K562 (cell line): ENCODE measurements around the gene SERPIND1. TPM values are rescaled to one million over a fixed set of nuclear protein-coding genes. Genes with fewer than 3 reads are reported as not detected.

ENCODE experiments used
- ARID2 ChIP-seq: fragments of 450-650 bp; IDR thresholded peaks from 2 replicates; pipeline ENCODE4 v1.6.1; 2017; ENCODE audit warnings: antibody characterized with exemption, mild to moderate bottlenecking
- BRF1 ChIP-seq: IDR thresholded peaks from 3 replicates; pipeline ENCODE4 v1.6.1; 2011; ENCODE audit warnings: borderline replicate concordance, mild to moderate bottlenecking; ENCODE audit not compliant: insufficient read length; ENCODE audit errors: extremely low read depth
- CREB3L1 ChIP-seq: fragments of 450-650 bp; IDR thresholded peaks from 2 replicates; pipeline ENCODE4 v1.6.1; 2014; ENCODE audit warnings: low read depth, mild to moderate bottlenecking, moderate library complexity, borderline replicate concordance
- EWSR1 ChIP-seq: fragments of 450-650 bp; IDR thresholded peaks from 2 replicates; pipeline ENCODE4 v1.6.1; 2018; ENCODE audit warnings: borderline replicate concordance, mild to moderate bottlenecking, low read depth, moderate library complexity; ENCODE audit not compliant: partially characterized antibody
- EZH2 ChIP-seq: IDR thresholded peaks from 2 replicates; pipeline ENCODE4 v1.6.1; 2012; ENCODE audit warnings: low read depth, mild to moderate bottlenecking, inconsistent platforms, low read length, borderline replicate concordance
- KAT2B ChIP-seq: IDR thresholded peaks from one replicate; pipeline ENCODE4 v1.6.1; 2012; ENCODE audit warnings: low read depth, mild to moderate bottlenecking, control low read depth, inconsistent platforms, low read length, moderate library complexity
- MTA1 ChIP-seq: fragments of 450-650 bp; IDR thresholded peaks from 2 replicates; pipeline ENCODE4 v1.6.1; 2017; ENCODE audit warnings: borderline replicate concordance
- MTA2 ChIP-seq: fragments of 450-650 bp; IDR thresholded peaks from 2 replicates; pipeline ENCODE4 v1.6.1; 2016; ENCODE audit warnings: low read depth
- MYC ChIP-seq, 2 experiments: fragments of 250-450 bp in 1 of 2; sonication (Bioruptor Pico) in 1 of 2; IDR thresholded peaks; 2 replicates each; pipeline versions ENCODE4 v1.5.1 to v1.6.1; 2012 to 2021; ENCODE audit warnings: low read depth in 2 of 2, borderline replicate concordance in 1 of 2, improper control_type of control experiment in 1 of 2, low read length in 1 of 2, mild to moderate bottlenecking in 1 of 2, moderate library complexity in 1 of 2
- NONO ChIP-seq, 2 experiments: fragments of 200-400 bp in 1 of 2; fragments of 450-650 bp in 1 of 2; formaldehyde crosslinking in 1 of 2; IDR thresholded peaks; 2 replicates each; pipeline ENCODE4 v1.6.1; 2017; ENCODE audit warnings: low read depth in 2 of 2, mild to moderate bottlenecking in 2 of 2, moderate library complexity in 2 of 2, low read length in 1 of 2
- PTBP1 ChIP-seq: fragments of 200-400 bp; formaldehyde crosslinking; IDR thresholded peaks from 2 replicates; pipeline ENCODE4 v1.6.1; 2017; ENCODE audit warnings: low read depth, low read length
- SMAD3 ChIP-seq: fragments of 450-650 bp; formaldehyde crosslinking; conservative IDR thresholded peaks from 2 replicates; pipeline ENCODE4 v1.4.0; 2020; ENCODE audit warnings: mild to moderate bottlenecking
- TAL1 ChIP-seq: fragments of 450-650 bp; IDR thresholded peaks from 2 replicates; pipeline ENCODE4 v1.6.1; 2016; ENCODE audit warnings: mild to moderate bottlenecking
- TCF7L2 ChIP-seq: fragments of 150-350 bp; IDR thresholded peaks from 2 replicates; pipeline ENCODE4 v1.6.1; 2016; ENCODE audit warnings: low read depth, mild to moderate bottlenecking, low read length, moderate library complexity
- ZNF24 ChIP-seq: fragments of 450-650 bp; IDR thresholded peaks from 2 replicates; pipeline ENCODE4 v1.6.1; 2016
- ZNF740 ChIP-seq, 3 experiments: fragments of 200-800 bp in 1 of 3; sonication (Bioruptor generic) in 1 of 3; sonication (generic) in 1 of 3; formaldehyde crosslinking in 1 of 3; IDR thresholded peaks; 2 replicates each; pipeline versions ENCODE4 v1.6.1 to v1.8.0; 2016 to 2022; ENCODE audit warnings: mild to moderate bottlenecking in 2 of 3, missing compliant biosample characterization in 2 of 3, missing genetic modification characterization in 2 of 3, missing genetic modification reagents in 1 of 3
- polyA plus RNA-seq, 8 experiments: library from polyadenylated mRNA; depleted of rRNA in 4 of 8; stranded (reverse) in 5 of 8; unstranded in 3 of 8; fragments of >200 nt; fragmentation: Nextera tagmentation in 2 of 8; fragmentation: Illumina TruSeq in 1 of 8; extraction: Ambion mirVana in 2 of 8; extraction: Trizol in 1 of 8; gene quantifications; 2 replicates each; pipeline versions ENCODE4 v1.2.1 to v1.2.3, GENCODE V29; 2011 to 2014; ENCODE audit warnings: inconsistent platforms in 1 of 8, missing spikeins in 1 of 8
- total RNA-seq, 7 experiments: library from RNA; depleted of rRNA in 6 of 7; stranded (reverse); fragments of >200 nt in 6 of 7; fragmentation: Illumina TruSeq in 2 of 7; extraction: Trizol in 2 of 7; gene quantifications; 2 replicates each; pipeline versions ENCODE4 v1.2.1 to v1.2.3, GENCODE V29; 2011 to 2021; ENCODE audit warnings: low replicate concordance in 1 of 7
- TF ChIP-seq, protein P1 (sequence below): sonication (generic); formaldehyde crosslinking; IDR thresholded peaks from 2 replicates; pipeline ENCODE4 v1.8.1; 2023; ENCODE audit warnings: mild to moderate bottlenecking, missing genetic modification reagents
- TF ChIP-seq, protein P2 (sequence below): fragments of 250-450 bp; sonication (Bioruptor Pico); IDR thresholded peaks from 2 replicates; pipeline ENCODE4 v1.8.0; 2021; ENCODE audit warnings: borderline replicate concordance, mild to moderate bottlenecking, moderate library complexity; ENCODE audit not compliant: poor library complexity, severe bottlenecking
- TF ChIP-seq, protein P3 (sequence below): fragments of 250-450 bp; sonication (Bioruptor Pico); IDR thresholded peaks from 2 replicates; pipeline ENCODE4 v1.5.0; 2021; ENCODE audit warnings: mild to moderate bottlenecking, moderate library complexity

Gene SERPIND1
- total and polyA plus RNA-seq, 9 of the 15 experiments (the other 6 are each of a cell fraction or from before 2014, with no cell fraction given): 0.04 to 0.11 (median 0.09) TPM; not detected in 6

GRCh38 chr22:20803696-20804324, 29.9 kb downstream of the SERPIND1 start (continued):
- no peak for TF ChIP-seq TAL1
- no peak for TF ChIP-seq CREB3L1
- no peak for TF ChIP-seq EZH2
- TF ChIP-seq ZNF740 (CRISPR knock-in tag; IDR thresholded peaks at IDR 0.05): 0 out of 2 replicates have a peak, but pooled peaks have one; percentile 47
- TF ChIP-seq ZNF740 (tag; IDR thresholded peaks at IDR 0.05): no peak
- TF ChIP-seq ARID2: peak; percentile 97
- no peak for TF ChIP-seq SMAD3 (CRISPR knock-in tag)
- TF ChIP-seq MTA2: no peak
- TF ChIP-seq MYC (IDR thresholded peaks at IDR 0.05; ENCODE audit: low read depth, low read length): no peak
- TF ChIP-seq MYC (CRISPR knock-in tag; IDR thresholded peaks at IDR 0.05; ENCODE audit: borderline replicate concordance, low read depth): 0 out of 2 replicates have a peak, but pooled peaks have one; percentile 14
- TF ChIP-seq ZNF24: peak; percentile 69
- no peak for TF ChIP-seq EWSR1
- no peak for TF ChIP-seq MTA1
- no peak for TF ChIP-seq KAT2B
- TF ChIP-seq, protein P1, sequence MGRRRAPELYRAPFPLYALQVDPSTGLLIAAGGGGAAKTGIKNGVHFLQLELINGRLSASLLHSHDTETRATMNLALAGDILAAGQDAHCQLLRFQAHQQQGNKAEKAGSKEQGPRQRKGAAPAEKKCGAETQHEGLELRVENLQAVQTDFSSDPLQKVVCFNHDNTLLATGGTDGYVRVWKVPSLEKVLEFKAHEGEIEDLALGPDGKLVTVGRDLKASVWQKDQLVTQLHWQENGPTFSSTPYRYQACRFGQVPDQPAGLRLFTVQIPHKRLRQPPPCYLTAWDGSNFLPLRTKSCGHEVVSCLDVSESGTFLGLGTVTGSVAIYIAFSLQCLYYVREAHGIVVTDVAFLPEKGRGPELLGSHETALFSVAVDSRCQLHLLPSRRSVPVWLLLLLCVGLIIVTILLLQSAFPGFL (CRISPR knock-in tag): no peak
- TF ChIP-seq TCF7L2: no peak
- TF ChIP-seq, protein P2, sequence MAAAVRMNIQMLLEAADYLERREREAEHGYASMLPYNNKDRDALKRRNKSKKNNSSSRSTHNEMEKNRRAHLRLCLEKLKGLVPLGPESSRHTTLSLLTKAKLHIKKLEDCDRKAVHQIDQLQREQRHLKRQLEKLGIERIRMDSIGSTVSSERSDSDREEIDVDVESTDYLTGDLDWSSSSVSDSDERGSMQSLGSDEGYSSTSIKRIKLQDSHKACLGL (CRISPR knock-in tag): no peak
- no peak for TF ChIP-seq PTBP1
- TF ChIP-seq, protein P3, sequence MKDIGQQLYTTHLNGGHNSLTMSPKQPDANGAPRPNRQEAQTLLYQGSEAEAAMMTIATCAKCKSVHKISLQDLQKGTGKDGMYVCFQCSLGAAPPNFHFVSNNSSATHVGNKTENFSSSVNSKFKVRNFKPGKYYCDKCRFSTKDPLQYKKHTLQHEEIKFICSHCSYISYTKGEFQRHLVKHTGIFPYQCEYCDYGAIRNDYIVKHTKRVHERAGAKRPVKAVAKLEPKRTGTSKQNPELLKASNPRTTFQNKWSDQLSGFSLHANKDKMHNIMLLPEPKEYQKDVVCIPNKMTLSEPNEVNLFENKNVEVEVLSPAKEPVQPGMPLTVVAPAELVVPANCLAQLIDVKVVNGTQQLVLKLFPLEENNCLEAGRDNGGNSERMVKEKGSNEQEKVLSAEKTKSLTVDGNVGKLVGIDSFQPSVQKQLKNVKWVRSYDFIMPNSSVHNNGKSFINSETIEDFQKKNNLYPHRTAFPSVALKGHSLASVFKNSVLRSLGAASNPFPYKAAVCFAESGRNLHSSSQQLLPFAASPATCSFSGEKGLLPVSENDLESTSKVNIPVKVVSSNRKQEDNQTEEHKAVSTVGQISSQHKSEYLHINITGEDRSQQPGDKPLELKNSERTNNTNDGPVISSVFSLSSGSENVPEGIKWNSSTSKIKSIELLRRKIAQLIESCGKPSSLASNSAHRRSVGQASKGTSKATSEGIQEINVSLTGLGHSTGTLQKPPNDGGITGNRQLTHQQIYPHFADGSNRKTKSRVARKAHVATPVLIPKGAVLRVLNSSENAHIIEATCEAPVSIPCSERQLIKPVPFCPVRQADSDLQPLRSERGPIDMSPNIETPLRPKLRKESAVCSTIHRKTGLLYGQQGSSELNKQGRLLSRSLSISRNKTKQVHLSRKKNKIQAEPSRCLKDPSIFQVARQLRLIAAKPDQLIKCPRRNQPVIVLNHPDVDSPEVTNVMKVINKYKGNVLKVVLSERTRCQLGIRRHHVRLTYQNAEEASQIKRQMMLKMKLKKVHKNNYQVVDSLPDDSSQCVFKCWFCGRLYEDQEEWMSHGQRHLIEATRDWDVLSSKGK (CRISPR knock-in tag): no peak
- no peak for TF ChIP-seq NONO (IDR thresholded peaks at IDR 0.05; ENCODE audit: low read depth in 2 of 2, low read length in 1 of 2)
- no peak for TF ChIP-seq BRF1
